ENCODE results near the gene ADRA2C. TPM values are rescaled to one million over a fixed set of nuclear protein-coding genes. Genes with fewer than 3 reads are reported as not detected.
A peak's percentile ranks its signal among the peaks of the same experiment; 100 is the strongest.

The ADRA2C gene
- total and polyA plus RNA-seq, 2 of the 13 experiments (the other 11 are each of a cell fraction or from before 2014, with no cell fraction given) = 15.4 to 69.7 TPM

DNA sequence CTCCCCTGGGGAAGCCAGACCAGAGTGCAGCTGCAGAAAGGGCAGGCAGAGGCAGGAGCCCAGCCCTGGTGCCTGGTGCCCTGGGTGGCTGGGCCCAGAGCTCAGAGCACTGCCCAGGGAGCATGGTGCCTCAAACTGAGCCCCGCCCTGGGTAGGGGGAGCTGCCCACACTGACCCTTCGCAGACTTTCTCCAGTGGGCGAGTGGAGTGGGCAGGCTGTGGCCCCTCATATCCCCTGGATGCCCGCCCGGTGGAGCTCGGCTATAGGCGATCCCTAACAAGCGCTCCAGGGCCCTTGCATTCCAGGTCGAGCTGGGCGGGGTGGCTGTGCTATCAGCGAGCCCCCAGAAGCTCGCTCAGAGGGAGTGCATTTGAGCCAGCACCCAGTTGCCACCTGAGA, 17.1 kb upstream of the ADRA2C start (continued):
- TF ChIP-seq, protein P1, sequence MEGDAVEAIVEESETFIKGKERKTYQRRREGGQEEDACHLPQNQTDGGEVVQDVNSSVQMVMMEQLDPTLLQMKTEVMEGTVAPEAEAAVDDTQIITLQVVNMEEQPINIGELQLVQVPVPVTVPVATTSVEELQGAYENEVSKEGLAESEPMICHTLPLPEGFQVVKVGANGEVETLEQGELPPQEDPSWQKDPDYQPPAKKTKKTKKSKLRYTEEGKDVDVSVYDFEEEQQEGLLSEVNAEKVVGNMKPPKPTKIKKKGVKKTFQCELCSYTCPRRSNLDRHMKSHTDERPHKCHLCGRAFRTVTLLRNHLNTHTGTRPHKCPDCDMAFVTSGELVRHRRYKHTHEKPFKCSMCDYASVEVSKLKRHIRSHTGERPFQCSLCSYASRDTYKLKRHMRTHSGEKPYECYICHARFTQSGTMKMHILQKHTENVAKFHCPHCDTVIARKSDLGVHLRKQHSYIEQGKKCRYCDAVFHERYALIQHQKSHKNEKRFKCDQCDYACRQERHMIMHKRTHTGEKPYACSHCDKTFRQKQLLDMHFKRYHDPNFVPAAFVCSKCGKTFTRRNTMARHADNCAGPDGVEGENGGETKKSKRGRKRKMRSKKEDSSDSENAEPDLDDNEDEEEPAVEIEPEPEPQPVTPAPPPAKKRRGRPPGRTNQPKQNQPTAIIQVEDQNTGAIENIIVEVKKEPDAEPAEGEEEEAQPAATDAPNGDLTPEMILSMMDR (CRISPR knock-in tag; IDR thresholded peaks at IDR 0.05) = peak; percentile 43; the same call in 1 of the 2 replicates

DNA sequence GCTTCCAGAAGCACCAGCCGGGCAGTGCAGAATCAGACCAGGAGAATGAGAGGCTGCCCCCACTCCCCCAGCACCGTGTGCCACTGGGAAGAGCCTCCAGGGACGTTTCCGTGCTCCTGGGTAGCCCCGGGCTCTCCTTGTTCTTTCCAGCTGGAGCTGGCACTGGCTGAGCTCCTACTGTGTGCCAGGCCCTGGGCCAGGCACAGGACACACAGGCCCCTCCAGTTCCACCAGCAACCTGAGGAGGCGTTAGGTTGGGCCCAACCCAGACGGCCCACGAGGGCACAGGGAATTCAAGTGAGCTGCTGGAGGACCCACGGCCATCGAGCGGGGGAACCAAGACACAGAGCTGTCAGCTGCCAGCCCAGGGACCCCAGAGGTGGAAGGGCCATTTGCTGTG, 15.9 kb upstream of the ADRA2C start:
- FAIRE-seq (no peak), ATAC-seq (0 out of 3 replicates have a peak, but pooled peaks have one; percentile 8), DNase-seq (ENCODE audit: low spot score) (no peak)
- in situ Hi-C loops (cut with HindIII; ENCODE audit: extremely low pct_ligation_motif_present, low pct_unique_long_range_greater_than_20kb) (no loop called here), intact Hi-C loops (cut with micrococcal nuclease; ENCODE audit: unreplicated experiment) (no loop called here)
- POLR2A ChIA-PET = no interaction called here
- H3K4me3 ChIP-seq (replicated peaks in 1 of 3; ENCODE audit: insufficient read depth in 1 of 3, low read depth in 2 of 3, low read length in 3 of 3) = no peak overlapping the region
- no peak overlapping the region for H3K9ac ChIP-seq (ENCODE audit: insufficient read depth, low read depth, low read length)
- H3K36me3 ChIP-seq (replicated peaks in 1 of 2; ENCODE audit: control insufficient read depth in 1 of 2, insufficient read depth in 2 of 2, low read length in 2 of 2) = no peaks in the 10 kb centered on the region
- no peaks in the 10 kb centered on the region for H3K79me2 ChIP-seq (ENCODE audit: insufficient read depth, low read length)
- peaks cover 13 to 78% of the 10 kb centered on the region in 2 experiments for H3K27me3 ChIP-seq (ENCODE audit: control insufficient read depth in 1 of 2, insufficient read depth in 2 of 2, low read length in 2 of 2)
- H2AFZ ChIP-seq (ENCODE audit: low read length) = no peak overlapping the region
- no peak overlapping the region for H3K4me2 ChIP-seq (ENCODE audit: low read depth, low read length)
- no peak overlapping the region for H3K27ac ChIP-seq (ENCODE audit: extremely low read length, insufficient read depth, low read length)
- peaks cover 20% of the 10 kb centered on the region for H3K4me1 ChIP-seq (ENCODE audit: insufficient read depth, low read length)
- no TSS peak for BruUV-seq (replicated peaks)
- H4K20me1 ChIP-seq (ENCODE audit: insufficient read depth, low read length) = no peaks in the 10 kb centered on the region
- CTCF ChIA-PET (ENCODE audit: low intra/inter-chr PET ratio, low total read pairs) = no interaction called here
- TF ChIP-seq ZKSCAN1 (IDR thresholded peaks at IDR 0.05; ENCODE audit: low read length) (peak; percentile 81), ZNF350 (CRISPR knock-in tag; IDR thresholded peaks at IDR 0.05; ENCODE audit: borderline replicate concordance, low read depth) (no peak)
- H3K9me3 ChIP-seq (ENCODE audit: low read length) = no peaks in the 10 kb centered on the region
- 45% methylated on average over 5 of the region's 11 CpGs for WGBS (ENCODE audit: low lambda C conversion rate)

DNA sequence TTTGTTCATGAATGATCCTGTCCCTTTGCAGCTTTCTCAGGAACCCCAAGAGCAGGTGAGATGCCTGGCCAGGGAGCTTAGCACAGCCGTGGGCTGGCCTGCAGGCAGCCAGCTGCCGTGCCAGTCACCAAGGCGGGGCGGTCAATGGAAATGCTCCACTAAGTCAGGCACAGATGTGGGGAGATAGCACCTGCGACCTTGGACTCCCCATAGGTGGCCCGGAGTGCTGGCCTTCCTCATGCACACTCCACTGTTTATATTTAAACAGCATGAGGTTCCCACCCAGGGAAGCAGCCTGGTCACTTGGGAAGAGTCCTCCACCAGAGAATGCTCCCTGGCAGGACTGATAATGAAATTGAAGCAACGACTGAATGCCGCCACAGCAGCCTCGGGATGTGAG, 14.2 kb upstream of the ADRA2C start:
- Histone ChIP-seq H3K9me3 (ENCODE audit: low read length) (no peaks in the 10 kb centered on the region), H3K27ac (ENCODE audit: extremely low read length, insufficient read depth, low read length) (no peak overlapping the region), H3K4me1 (ENCODE audit: insufficient read depth, low read length) (peaks cover 20% of the 10 kb centered on the region), H3K9ac (ENCODE audit: insufficient read depth, low read depth, low read length) (no peak overlapping the region), H3K36me3 (replicated peaks in 1 of 2; ENCODE audit: control insufficient read depth in 1 of 2, insufficient read depth in 2 of 2, low read length in 2 of 2) (no peaks in the 10 kb centered on the region), H3K4me2 (ENCODE audit: low read depth, low read length) (peak overlapping the region; percentile 19), H3K79me2 (ENCODE audit: insufficient read depth, low read length) (no peaks in the 10 kb centered on the region), H3K4me3 (replicated peaks in 1 of 3; ENCODE audit: insufficient read depth in 1 of 3, low read depth in 2 of 3, low read length in 3 of 3) (0 out of 6 replicates have a peak overlapping the region, but pooled peaks of 1 of the 3 experiments have one; percentile 0), H3K27me3 (ENCODE audit: control insufficient read depth in 1 of 2, insufficient read depth in 2 of 2, low read length in 2 of 2) (peaks cover 13 to 90% of the 10 kb centered on the region in 2 experiments), H2AFZ (ENCODE audit: low read length) (no peak overlapping the region), H4K20me1 (ENCODE audit: insufficient read depth, low read length) (no peaks in the 10 kb centered on the region)
- ATAC-seq (peak; percentile 71), DNase-seq (ENCODE audit: low spot score) (no peak), FAIRE-seq (no peak)
- WGBS (ENCODE audit: low lambda C conversion rate) = 33% methylated on average over 3 of the region's 9 CpGs
- no TSS peak for BruUV-seq (replicated peaks)
- CTCF ChIA-PET (ENCODE audit: low intra/inter-chr PET ratio, low total read pairs) = no interaction called here
- intact Hi-C loops (cut with micrococcal nuclease; ENCODE audit: unreplicated experiment) = no loop called here
- in situ Hi-C loops (cut with HindIII; ENCODE audit: extremely low pct_ligation_motif_present, low pct_unique_long_range_greater_than_20kb) = no loop called here
- POLR2A ChIA-PET = no interaction called here
- TF ChIP-seq HNRNPL (IDR thresholded peaks at IDR 0.05; ENCODE audit: low read depth, low read length) (0 out of 2 replicates have a peak, but pooled peaks have one; percentile 37), ZFP36 (IDR thresholded peaks at IDR 0.05; ENCODE audit: borderline replicate concordance, low read depth, low read length, partially characterized antibody) (no peak), KLF6 (CRISPR knock-in tag; IDR thresholded peaks at IDR 0.05) (no peak)
- TF ChIP-seq, protein P2, sequence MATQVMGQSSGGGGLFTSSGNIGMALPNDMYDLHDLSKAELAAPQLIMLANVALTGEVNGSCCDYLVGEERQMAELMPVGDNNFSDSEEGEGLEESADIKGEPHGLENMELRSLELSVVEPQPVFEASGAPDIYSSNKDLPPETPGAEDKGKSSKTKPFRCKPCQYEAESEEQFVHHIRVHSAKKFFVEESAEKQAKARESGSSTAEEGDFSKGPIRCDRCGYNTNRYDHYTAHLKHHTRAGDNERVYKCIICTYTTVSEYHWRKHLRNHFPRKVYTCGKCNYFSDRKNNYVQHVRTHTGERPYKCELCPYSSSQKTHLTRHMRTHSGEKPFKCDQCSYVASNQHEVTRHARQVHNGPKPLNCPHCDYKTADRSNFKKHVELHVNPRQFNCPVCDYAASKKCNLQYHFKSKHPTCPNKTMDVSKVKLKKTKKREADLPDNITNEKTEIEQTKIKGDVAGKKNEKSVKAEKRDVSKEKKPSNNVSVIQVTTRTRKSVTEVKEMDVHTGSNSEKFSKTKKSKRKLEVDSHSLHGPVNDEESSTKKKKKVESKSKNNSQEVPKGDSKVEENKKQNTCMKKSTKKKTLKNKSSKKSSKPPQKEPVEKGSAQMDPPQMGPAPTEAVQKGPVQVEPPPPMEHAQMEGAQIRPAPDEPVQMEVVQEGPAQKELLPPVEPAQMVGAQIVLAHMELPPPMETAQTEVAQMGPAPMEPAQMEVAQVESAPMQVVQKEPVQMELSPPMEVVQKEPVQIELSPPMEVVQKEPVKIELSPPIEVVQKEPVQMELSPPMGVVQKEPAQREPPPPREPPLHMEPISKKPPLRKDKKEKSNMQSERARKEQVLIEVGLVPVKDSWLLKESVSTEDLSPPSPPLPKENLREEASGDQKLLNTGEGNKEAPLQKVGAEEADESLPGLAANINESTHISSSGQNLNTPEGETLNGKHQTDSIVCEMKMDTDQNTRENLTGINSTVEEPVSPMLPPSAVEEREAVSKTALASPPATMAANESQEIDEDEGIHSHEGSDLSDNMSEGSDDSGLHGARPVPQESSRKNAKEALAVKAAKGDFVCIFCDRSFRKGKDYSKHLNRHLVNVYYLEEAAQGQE (IDR thresholded peaks at IDR 0.05; ENCODE audit: borderline replicate concordance in 1 of 2, low read depth in 1 of 2, low read length in 2 of 2) = no peak
- TF ChIP-seq, protein P3, sequence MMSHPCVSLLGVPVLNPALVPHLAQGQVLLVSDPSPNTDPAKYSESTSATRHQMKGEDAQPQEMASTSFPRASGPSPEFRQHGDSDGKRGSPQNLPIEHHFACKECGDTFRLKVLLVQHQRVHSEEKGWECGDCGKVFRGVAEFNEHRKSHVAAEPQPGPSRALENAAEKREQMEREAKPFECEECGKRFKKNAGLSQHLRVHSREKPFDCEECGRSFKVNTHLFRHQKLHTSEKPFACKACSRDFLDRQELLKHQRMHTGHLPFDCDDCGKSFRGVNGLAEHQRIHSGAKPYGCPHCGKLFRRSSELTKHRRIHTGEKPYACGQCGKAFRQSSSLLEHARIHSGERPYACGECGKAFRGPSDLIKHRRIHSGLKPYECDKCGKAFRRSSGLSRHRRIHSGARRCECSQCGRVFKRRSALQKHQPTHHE (CRISPR knock-in tag; IDR thresholded peaks at IDR 0.05; ENCODE audit: borderline replicate concordance) = no peak

Measured in HepG2 (cell line).